Measurements from ENCODE around the gene LAMC2. TPM values are rescaled to one million over a fixed set of nuclear protein-coding genes. Genes with fewer than 3 reads are reported as not detected.

LAMC2 gene
- total and polyA plus RNA-seq, 10 of the 15 experiments (the other 5 are each of a cell fraction or from before 2014, with no cell fraction given), result 0.27 to 1.5 (median 0.92) TPM

- Histone ChIP-seq H3K79me2 (ENCODE audit: control insufficient read depth, insufficient read depth, low read length) (no peaks in the 10 kb centered on the region), H4K20me1 (ENCODE audit: control insufficient read depth, insufficient read depth) (no peaks in the 10 kb centered on the region), H3K27me3 (replicated peaks in 1 of 2; ENCODE audit: control insufficient read depth in 2 of 2, insufficient read depth in 2 of 2, low read length in 1 of 2) (no peaks in the 10 kb centered on the region), H3K4me1 (ENCODE audit: control insufficient read depth, insufficient read depth, low read length) (peaks cover 6% of the 10 kb centered on the region; the same call in 1 of the 2 replicates), H3K9me3 (replicated peaks; ENCODE audit: control insufficient read depth, insufficient read depth, low read length) (no peaks in the 10 kb centered on the region), H3K4me2 (ENCODE audit: control insufficient read depth, insufficient read depth) (no peak overlapping the region), H2AFZ (ENCODE audit: control insufficient read depth, low read depth, low read length) (no peak overlapping the region), H3K27ac (ENCODE audit: control insufficient read depth, insufficient read depth) (no peak overlapping the region), H3K4me3 (no peak overlapping the region), H3K36me3 (ENCODE audit: control insufficient read depth in 2 of 2, insufficient read depth in 2 of 2, low read length in 1 of 2) (no peaks in the 10 kb centered on the region), H3K9ac (ENCODE audit: control insufficient read depth, insufficient read depth, low read length) (no peak overlapping the region)
- intact Hi-C loops (cut with micrococcal nuclease; ENCODE audit: unreplicated experiment), result loop anchor here (1.0 to 5.0 kb wide), 2 partner anchors 201 to 266 kb away; no protein-coding TSS in a partner anchor
- ChIA-PET POLR2A (interaction anchor here (0.8 kb wide), 1 partner anchor 268 kb away, joined by 3 read pairs; no protein-coding TSS in a partner anchor), SMC1A (ENCODE audit: uncharacterized antibody, unreplicated experiment) (interaction anchor here (0.6 to 7.2 kb wide), 31 partner anchors 9 to 269 kb away, joined by 3 to 66 read pairs (median 4); no protein-coding TSS in a partner anchor), CTCF (interaction anchor here (0.7 to 9.8 kb wide), 47 partner anchors 9 to 325 kb away, joined by 3 to 126 read pairs (median 5); no protein-coding TSS in a partner anchor), RAD21 (ENCODE audit: unreplicated experiment) (interaction anchor here (0.6 to 4.0 kb wide), 22 partner anchors 9 to 326 kb away, joined by 3 to 52 read pairs (median 4); no protein-coding TSS in a partner anchor)
- in situ Hi-C loops (cut with MboI), result loop anchor here (5.0 kb wide), 1 partner anchor 271 kb away; no protein-coding TSS in a partner anchor
- no peak for TF ChIP-seq EED (IDR thresholded peaks at IDR 0.05; ENCODE audit: low read depth)
- TF ChIP-seq CBX5 (IDR thresholded peaks at IDR 0.05; ENCODE audit: low read depth), result no peak
- TF ChIP-seq SPI1 (IDR thresholded peaks at IDR 0.05; ENCODE audit: borderline replicate concordance, insufficient read depth, low read depth, low read length), result no peak
- no peak for TF ChIP-seq BHLHE40 (IDR thresholded peaks at IDR 0.05; ENCODE audit: borderline replicate concordance in 1 of 2, low read depth in 2 of 2, low read length in 1 of 2)
- ATAC-seq, result peak; percentile 15; the same call in 2 of the 3 replicates
- DNase-seq (ENCODE audit: low read depth, low spot score), result no peak
- no TSS peak for BruUV-seq (replicated peaks)
- no peak for FAIRE-seq
- WGBS (ENCODE audit: insufficient coverage, insufficient replicate concordance, low lambda C conversion rate, missing lambda C conversion rate), result 66% methylated on average over 13 of the region's 13 CpGs
These were observed 42.5 kb downstream of the LAMC2 start for GRCh38 chr1:183228347-183229220.
